Measurements from ENCODE around the gene IFI44L. TPM values are rescaled to one million over a fixed set of nuclear protein-coding genes. Genes with fewer than 3 reads are reported as not detected.

Gene IFI44L
- total RNA-seq, 2 donors from 2014 or later = 0.74 to 2.1 TPM

DNA sequence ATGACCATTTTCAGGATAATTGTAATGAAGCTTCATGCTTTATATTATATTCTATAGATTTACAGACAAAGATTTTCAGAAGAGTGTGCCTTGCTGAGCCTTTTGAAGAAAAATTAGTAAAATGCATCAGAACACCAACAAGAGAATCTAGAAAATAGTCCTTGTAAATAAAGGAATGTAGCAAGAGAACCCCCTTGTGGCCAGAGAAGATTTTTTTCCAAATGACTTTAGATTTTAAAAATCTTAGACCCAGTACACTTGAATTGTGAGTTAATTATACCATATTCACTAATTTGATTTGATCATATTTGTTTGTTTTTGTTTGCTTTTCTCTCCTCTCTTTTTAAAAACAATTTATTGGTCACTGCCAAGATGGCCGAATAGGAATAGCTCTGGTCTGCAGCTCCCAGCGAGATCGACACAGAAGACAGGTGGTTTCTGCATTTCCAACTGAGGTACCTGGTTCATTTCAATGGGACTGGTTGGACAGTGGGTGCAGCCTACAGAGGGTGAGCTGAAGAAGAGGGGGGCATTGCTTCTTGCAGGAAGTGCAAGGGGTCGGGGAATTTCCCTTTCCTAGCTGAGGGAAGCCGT lies 12.8 kb upstream of the IFI44L start:
- H3K9ac ChIP-seq (ENCODE audit: low read depth in 2 of 2, low read length in 2 of 2) = no peak overlapping the region
- H3K36me3 ChIP-seq = no peaks in the 10 kb centered on the region
- no peak overlapping the region for H3K4me3 ChIP-seq
- no peak overlapping the region for H3K27ac ChIP-seq
- no peak for DNase-seq
- intact Hi-C loops (cut with DNase I) = loop anchor here (5.0 kb wide), 1 partner anchor 475 kb away; no protein-coding TSS in a partner anchor
- no peaks in the 10 kb centered on the region for H3K4me1 ChIP-seq
- TF ChIP-seq, protein P1, sequence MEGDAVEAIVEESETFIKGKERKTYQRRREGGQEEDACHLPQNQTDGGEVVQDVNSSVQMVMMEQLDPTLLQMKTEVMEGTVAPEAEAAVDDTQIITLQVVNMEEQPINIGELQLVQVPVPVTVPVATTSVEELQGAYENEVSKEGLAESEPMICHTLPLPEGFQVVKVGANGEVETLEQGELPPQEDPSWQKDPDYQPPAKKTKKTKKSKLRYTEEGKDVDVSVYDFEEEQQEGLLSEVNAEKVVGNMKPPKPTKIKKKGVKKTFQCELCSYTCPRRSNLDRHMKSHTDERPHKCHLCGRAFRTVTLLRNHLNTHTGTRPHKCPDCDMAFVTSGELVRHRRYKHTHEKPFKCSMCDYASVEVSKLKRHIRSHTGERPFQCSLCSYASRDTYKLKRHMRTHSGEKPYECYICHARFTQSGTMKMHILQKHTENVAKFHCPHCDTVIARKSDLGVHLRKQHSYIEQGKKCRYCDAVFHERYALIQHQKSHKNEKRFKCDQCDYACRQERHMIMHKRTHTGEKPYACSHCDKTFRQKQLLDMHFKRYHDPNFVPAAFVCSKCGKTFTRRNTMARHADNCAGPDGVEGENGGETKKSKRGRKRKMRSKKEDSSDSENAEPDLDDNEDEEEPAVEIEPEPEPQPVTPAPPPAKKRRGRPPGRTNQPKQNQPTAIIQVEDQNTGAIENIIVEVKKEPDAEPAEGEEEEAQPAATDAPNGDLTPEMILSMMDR (IDR thresholded peaks at IDR 0.05) = peak; percentile 36
- H3K9me3 ChIP-seq = no peaks in the 10 kb centered on the region
- H3K27me3 ChIP-seq = no peaks in the 10 kb centered on the region

DNA sequence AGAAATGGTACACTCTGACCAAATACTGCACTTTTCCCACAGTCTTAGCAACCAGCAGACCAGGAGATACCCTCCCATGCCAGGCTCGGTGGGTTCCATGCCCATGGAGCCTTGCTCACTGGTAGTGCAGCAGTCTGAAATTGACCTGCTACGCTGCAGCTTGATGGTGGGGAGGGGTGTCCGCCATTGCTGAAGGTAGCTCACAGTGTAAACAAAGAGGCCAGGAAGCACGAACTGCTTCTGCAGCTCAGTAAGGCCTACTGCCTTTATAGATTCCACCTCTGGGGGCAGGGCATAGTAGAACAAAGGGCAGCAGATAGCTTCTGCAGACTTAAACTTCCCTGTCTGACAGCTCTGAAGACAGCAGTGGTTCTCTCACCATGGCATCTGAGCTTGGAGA lies 12.3 kb upstream of the IFI44L start:
- intact Hi-C loops (cut with DNase I) = loop anchor here (5.0 kb wide), 1 partner anchor 476 kb away; no protein-coding TSS in a partner anchor

DNA sequence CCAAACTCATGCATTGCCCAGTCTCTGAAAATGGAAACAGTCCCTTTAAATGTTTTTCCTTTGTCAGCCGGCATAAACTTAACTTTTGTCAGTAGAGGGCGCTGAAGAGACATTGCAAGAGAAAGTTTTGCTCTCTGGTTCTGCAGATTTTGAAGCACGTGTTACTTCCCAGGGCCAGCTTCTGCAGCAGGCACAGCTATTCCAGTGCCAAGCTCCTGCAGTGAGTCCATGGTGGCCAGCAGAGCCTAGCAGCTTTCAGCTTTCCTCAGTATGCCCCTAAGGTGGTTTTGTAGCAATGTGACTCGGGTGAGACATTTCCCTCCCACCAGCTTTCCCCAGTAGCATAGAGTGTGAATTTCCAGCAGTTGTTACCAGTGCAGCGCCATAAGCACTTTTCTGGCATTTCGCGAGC lies 2.6 kb upstream of the IFI44L start:
- Histone ChIP-seq H3K36me3 (no peaks in the 10 kb centered on the region), H3K27me3 (no peaks in the 10 kb centered on the region), H3K27ac (no peak overlapping the region), H3K4me3 (no peak overlapping the region), H3K9ac (ENCODE audit: low read depth in 2 of 2, low read length in 2 of 2) (no peak overlapping the region), H3K4me1 (no peaks in the 10 kb centered on the region), H3K9me3 (no peaks in the 10 kb centered on the region)
- peak; percentile 65 for DNase-seq
- intact Hi-C loops (cut with DNase I) = loop anchor here (2.0 kb wide), 1 partner anchor 59 kb away; no protein-coding TSS in a partner anchor
- TF ChIP-seq, protein P1 (IDR thresholded peaks at IDR 0.05) = peak; percentile 77

More for the DNA sequence above, 12.3 kb upstream of the IFI44L start:
- Histone ChIP-seq H3K4me3 (no peak overlapping the region), H3K36me3 (no peaks in the 10 kb centered on the region), H3K27me3 (no peaks in the 10 kb centered on the region), H3K4me1 (no peaks in the 10 kb centered on the region), H3K9me3 (no peaks in the 10 kb centered on the region), H3K27ac (no peak overlapping the region), H3K9ac (ENCODE audit: low read depth in 2 of 2, low read length in 2 of 2) (no peak overlapping the region)
- TF ChIP-seq, protein P1 (IDR thresholded peaks at IDR 0.05) = no peak
- peak; percentile 29 for DNase-seq

DNA sequence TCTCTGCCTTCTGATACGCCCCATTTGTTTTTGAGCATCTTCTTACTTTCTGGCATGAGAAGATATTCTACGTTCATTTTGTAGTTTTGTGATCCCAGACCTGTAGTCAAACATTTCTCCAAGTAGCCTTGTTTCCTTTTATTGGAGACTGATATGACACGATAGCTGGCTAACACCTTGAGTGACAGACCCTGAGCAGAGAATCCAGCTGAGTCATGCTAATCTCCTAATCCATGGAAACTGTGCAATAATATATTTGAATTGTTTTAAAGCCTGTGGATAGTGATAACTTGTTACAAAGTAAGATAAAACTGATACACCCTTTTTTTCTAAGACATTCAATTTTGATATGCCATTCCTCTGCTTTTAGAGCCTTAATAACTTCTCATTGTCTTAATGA lies 1.2 kb upstream of the IFI44L start:
- no peaks in the 10 kb centered on the region for H3K27me3 ChIP-seq
- no peak for DNase-seq
- H3K9ac ChIP-seq (ENCODE audit: low read depth in 2 of 2, low read length in 2 of 2) = no peak overlapping the region
- intact Hi-C loops (cut with DNase I) = no loop called here
- H3K36me3 ChIP-seq = no peaks in the 10 kb centered on the region
- H3K9me3 ChIP-seq = no peaks in the 10 kb centered on the region
- H3K27ac ChIP-seq = no peak overlapping the region
- H3K4me3 ChIP-seq = no peak overlapping the region
- TF ChIP-seq, protein P1 (IDR thresholded peaks at IDR 0.05) = no peak
- H3K4me1 ChIP-seq = no peaks in the 10 kb centered on the region

DNA sequence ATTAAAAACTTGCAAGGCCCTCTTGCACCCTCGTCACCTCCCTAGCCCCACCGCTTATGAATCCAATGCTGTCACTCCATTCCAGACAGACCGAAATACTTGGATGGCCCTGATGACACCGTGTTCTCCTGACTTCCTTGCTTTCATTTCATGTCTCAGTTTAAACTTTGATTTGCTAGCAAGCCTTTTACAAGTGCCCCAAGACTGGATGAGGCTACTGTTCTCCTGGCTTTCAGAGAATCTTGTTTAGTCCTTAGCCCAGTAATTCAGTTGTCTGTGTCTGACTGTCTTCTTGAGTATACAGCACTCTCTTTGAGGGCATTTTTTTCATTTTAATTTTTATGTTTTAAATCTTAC lies 824 bp upstream of the IFI44L start:
- no peak overlapping the region for H3K4me3 ChIP-seq
- H3K27ac ChIP-seq = no peak overlapping the region
- intact Hi-C loops (cut with DNase I) = no loop called here
- H3K4me1 ChIP-seq = no peaks in the 10 kb centered on the region
- H3K27me3 ChIP-seq = no peaks in the 10 kb centered on the region
- DNase-seq = no peak
- H3K9ac ChIP-seq (ENCODE audit: low read depth in 2 of 2, low read length in 2 of 2) = no peak overlapping the region
- H3K9me3 ChIP-seq = no peaks in the 10 kb centered on the region
- no peaks in the 10 kb centered on the region for H3K36me3 ChIP-seq
- TF ChIP-seq, protein P1 (IDR thresholded peaks at IDR 0.05) = no peak
